ENCODE measurements around the gene GDF2. TPM values are rescaled to one million over a fixed set of nuclear protein-coding genes. Genes with fewer than 3 reads are reported as not detected.

GDF2 gene
- total and polyA plus RNA-seq, 5 donors, result 0.14 to 0.26 (median 0.20) TPM

DNA sequence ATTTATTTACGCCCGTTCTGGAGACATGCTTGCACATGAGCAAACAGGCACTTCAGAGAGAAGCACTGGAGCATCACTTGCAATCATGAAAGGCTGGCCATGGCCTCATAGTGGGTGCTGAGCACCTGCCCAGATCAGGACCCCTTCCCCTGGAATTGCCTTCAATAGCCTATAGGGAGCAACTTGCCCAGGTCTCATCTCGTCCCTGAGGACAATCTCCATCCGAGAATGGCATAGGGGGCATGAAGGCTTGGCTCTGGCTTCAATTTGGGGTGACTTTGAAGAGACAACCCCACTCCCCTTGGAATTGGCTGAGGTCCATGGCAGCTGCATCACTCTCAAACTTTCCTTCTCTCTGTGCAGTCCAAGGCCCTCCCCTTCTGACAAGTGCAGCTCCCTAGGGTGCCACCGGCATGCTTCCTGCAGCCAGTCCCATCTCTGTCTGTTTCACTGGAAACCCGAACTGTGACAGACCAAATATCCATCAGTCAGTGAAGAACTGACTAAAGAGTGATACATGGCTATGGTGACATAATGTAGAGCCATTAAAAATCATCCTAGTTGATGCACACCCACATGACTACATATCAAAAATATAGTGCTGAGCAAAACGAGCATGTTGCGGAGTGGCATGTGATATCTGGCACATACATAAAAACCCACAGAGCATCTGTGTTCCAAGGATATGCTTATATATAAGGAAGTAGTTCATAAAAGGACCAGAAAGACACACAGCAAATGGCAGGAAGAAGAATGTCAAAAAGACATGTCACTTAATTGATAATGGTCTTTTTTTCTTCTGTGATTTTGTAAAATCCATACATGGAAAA lies 12.4 kb downstream of the GDF2 start:
- Histone ChIP-seq H3K27me3 (ENCODE audit: control insufficient read depth, insufficient read depth) (no peaks in the 10 kb centered on the region), H3K9me3 (ENCODE audit: control insufficient read depth, low read length) (no peaks in the 10 kb centered on the region), H3K4me1 (ENCODE audit: control insufficient read depth, insufficient read depth, low read length) (no peaks in the 10 kb centered on the region), H3K4me3 (ENCODE audit: low read length) (no peak overlapping the region), H3K27ac (ENCODE audit: low read length) (no peak overlapping the region)
- ATAC-seq, result no peak
- WGBS, result 76% methylated on average over 8 of the region's 8 CpGs
- DNase-seq, result no peak
- intact Hi-C loops (cut with DNase I), result loop anchor here in 1 of 4 donors (5.0 kb wide), 1 partner anchor 307 kb away; no protein-coding TSS in a partner anchor

DNA sequence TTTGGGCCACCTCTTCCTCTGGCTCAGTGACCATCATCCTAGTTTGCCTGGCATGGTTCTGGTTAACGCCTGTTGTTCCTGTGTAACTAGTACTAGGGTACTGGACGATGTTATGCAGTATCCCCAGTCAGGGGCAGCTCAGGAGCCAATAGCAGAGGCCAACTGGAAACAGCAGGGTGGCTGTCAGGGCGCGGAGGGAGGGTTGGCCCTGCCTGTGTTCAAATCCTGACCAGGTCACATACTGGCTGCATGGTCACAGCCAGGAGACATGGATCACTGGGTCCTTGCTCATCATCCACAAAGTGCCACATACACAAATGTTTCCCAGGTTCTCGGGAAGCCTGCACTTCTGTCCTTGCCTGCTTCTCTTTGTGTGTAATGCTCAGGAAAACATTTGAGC lies 13.7 kb downstream of the GDF2 start:
- WGBS, result 88% methylated on average over 5 of the region's 5 CpGs
- Histone ChIP-seq H3K27me3 (ENCODE audit: control insufficient read depth, insufficient read depth) (no peaks in the 10 kb centered on the region), H3K4me3 (ENCODE audit: low read length) (no peak overlapping the region), H3K4me1 (ENCODE audit: control insufficient read depth, insufficient read depth, low read length) (no peaks in the 10 kb centered on the region), H3K27ac (ENCODE audit: low read length) (no peak overlapping the region), H3K9me3 (ENCODE audit: control insufficient read depth, low read length) (no peaks in the 10 kb centered on the region)
- ATAC-seq, result no peak
- intact Hi-C loops (cut with DNase I), result loop anchor here in 1 of 4 donors (5.0 kb wide), 1 partner anchor 309 kb away; no protein-coding TSS in a partner anchor
- no peak for DNase-seq

DNA sequence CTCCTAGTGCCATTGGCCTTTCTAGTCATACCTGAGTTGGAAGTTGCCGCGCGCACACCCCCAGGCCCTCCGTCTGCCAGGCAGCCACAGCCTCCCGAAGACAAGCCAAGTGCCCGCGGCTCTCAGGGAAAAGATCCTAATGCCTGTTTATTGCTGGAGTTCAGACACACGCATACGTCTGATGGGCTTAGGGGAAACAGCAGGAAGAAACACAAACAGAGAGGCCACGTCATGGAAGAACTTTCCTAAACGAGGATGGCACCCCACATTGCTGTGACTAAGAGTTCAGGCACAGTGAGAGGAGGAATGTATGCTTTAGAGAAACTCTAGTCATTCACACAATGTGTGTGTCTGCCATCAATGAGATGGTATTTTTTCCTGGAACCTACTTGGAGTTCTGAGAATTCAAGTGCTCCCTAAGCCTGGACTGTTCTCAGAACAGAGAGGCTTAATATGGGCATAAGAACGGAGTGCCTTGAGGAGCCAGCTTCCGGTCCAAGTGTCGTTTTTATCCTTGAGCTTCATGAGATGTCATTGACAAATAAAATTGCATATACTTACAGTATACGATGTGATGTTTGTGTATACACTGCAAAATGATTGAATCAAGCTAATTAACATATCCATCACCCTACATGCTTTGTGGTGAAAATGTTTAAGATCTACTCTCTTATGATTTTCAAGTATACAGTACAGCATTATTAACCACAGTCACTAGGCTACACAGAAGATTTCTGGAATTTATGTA lies 14.3 kb downstream of the GDF2 start:
- intact Hi-C loops (cut with DNase I), result loop anchor here in 1 of 4 donors (5.0 kb wide), 1 partner anchor 309 kb away; no protein-coding TSS in a partner anchor
- Histone ChIP-seq H3K9me3 (ENCODE audit: control insufficient read depth, low read length) (no peaks in the 10 kb centered on the region), H3K27me3 (ENCODE audit: control insufficient read depth, insufficient read depth) (no peaks in the 10 kb centered on the region), H3K4me1 (ENCODE audit: control insufficient read depth, insufficient read depth, low read length) (no peaks in the 10 kb centered on the region), H3K27ac (ENCODE audit: low read length) (no peak overlapping the region), H3K4me3 (ENCODE audit: low read length) (no peak overlapping the region)
- ATAC-seq (no peak), DNase-seq (no peak)
- 76% methylated on average over 15 of the region's 15 CpGs for WGBS

DNA sequence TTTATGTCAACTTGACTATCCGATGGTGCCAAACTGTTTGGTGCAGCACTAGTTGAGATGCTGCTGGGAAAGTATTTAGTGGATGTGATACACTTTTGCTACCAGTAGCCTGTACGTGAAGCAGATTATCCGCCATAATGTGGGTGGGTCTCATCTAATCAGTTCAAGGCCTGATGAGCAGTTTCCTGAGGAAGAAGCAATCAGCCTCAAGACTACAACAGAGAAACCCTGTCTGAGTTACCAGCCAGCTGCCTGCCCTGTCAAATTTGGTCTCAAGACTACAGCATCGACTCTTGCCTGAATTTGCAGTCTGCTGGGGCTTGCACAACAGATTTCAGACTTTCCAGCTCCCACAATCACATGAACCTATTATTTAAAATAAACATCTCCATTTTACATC lies 15.1 kb downstream of the GDF2 start:
- intact Hi-C loops (cut with DNase I), result loop anchor here in 1 of 4 donors (5.0 kb wide), 1 partner anchor 310 kb away; no protein-coding TSS in a partner anchor
- no peaks in the 10 kb centered on the region for H3K27me3 ChIP-seq (ENCODE audit: control insufficient read depth, insufficient read depth)
- 67% methylated on average over 4 of the region's 4 CpGs for WGBS
- no peak overlapping the region for H3K4me3 ChIP-seq (ENCODE audit: low read length)
- no peaks in the 10 kb centered on the region for H3K9me3 ChIP-seq (ENCODE audit: control insufficient read depth, low read length)
- DNase-seq, result no peak
- no peak for ATAC-seq
- H3K4me1 ChIP-seq (ENCODE audit: control insufficient read depth, insufficient read depth, low read length), result no peaks in the 10 kb centered on the region
- no peak overlapping the region for H3K27ac ChIP-seq (ENCODE audit: low read length)

DNA sequence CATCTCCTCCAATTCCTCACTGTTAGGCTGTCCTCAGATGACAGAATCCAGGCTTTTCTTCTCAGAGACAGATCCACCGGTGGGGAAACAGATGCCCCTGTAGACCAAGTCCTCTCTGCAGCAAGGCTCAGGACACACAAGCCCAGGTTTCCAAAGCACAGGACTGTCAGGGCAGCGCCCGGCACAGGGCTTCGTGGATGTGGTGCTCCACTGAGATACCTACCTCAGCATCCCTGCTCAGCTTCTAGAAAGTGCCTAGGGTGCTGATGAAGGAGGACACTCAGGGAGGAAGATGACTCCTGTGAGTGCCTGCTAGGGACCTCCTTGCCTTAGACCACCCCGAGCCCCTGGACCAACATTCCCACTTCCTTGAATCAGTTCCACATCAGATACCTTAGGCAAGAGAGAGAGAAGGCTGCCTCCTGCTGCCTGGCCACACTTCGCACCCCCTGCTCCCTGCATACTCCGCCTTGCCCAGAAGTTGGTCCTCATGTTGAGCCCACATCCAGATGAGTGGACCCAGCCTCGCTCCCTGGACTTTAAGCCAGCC lies 17.0 kb downstream of the GDF2 start:
- ATAC-seq, result no peak
- 83% methylated on average over 8 of the region's 8 CpGs for WGBS
- H3K9me3 ChIP-seq (ENCODE audit: control insufficient read depth, low read length), result no peaks in the 10 kb centered on the region

DNA sequence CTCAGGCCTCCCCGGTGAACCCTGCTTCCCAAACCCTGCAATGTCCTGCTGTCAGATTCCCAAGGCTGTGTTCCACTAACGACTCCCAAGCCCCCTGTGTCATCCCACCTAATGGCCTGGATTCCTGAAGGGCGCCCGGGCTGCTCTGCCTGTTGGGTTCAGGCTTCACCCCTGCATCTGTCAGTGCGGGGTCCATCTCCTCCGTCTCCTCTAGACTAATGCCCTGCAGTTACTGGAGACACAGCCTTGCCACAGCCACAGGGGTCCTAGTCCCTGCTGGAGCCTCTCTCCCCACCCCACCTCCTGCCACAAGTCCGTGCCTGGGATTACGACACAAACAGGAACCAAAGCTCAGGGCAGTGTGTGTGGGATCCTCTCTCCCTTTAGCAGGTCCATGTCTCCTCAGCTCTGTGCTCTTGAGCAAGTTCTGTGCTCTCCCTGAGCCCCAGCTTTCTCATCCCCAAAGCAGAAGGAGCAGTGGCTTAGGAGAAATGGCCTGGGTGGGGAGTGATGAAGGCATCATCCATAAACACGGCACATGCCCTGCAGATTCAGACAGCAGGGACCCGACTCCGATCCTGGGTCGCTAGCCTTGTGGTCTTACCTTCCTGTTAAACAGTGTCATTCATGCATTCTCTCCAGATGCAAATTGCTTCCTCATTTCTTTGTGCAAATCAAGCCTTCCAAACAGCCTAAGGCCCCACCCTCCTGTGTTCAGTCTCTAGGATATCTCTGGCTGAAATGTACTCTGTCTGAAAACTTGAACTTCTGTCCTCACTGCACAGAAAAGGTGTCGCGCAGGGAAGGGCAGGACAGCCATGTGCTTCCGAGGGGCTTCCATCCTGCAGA lies 17.7 kb downstream of the GDF2 start:
- intact Hi-C loops (cut with DNase I), result loop anchor here in 1 of 4 donors (5.0 kb wide), 1 partner anchor 313 kb away; no protein-coding TSS in a partner anchor
- WGBS, result 78% methylated on average over 15 of the region's 15 CpGs
- no peaks in the 10 kb centered on the region for H3K4me1 ChIP-seq (ENCODE audit: control insufficient read depth, insufficient read depth, low read length)
- no peaks in the 10 kb centered on the region for H3K27me3 ChIP-seq (ENCODE audit: control insufficient read depth, insufficient read depth)
- H3K4me3 ChIP-seq (ENCODE audit: low read length), result no peak overlapping the region
- ATAC-seq (peak; percentile 18 to 22), DNase-seq (no peak)
- no peak overlapping the region for H3K27ac ChIP-seq (ENCODE audit: low read length)
- no peaks in the 10 kb centered on the region for H3K9me3 ChIP-seq (ENCODE audit: control insufficient read depth, low read length)

More for the DNA sequence above, 17.0 kb downstream of the GDF2 start:
- no peak for DNase-seq
- H3K4me1 ChIP-seq (ENCODE audit: control insufficient read depth, insufficient read depth, low read length), result no peaks in the 10 kb centered on the region
- no peak overlapping the region for H3K27ac ChIP-seq (ENCODE audit: low read length)
- no peaks in the 10 kb centered on the region for H3K27me3 ChIP-seq (ENCODE audit: control insufficient read depth, insufficient read depth)
- intact Hi-C loops (cut with DNase I), result loop anchor here in 1 of 4 donors (5.0 kb wide), 1 partner anchor 312 kb away; no protein-coding TSS in a partner anchor
- H3K4me3 ChIP-seq (ENCODE audit: low read length), result no peak overlapping the region

DNA sequence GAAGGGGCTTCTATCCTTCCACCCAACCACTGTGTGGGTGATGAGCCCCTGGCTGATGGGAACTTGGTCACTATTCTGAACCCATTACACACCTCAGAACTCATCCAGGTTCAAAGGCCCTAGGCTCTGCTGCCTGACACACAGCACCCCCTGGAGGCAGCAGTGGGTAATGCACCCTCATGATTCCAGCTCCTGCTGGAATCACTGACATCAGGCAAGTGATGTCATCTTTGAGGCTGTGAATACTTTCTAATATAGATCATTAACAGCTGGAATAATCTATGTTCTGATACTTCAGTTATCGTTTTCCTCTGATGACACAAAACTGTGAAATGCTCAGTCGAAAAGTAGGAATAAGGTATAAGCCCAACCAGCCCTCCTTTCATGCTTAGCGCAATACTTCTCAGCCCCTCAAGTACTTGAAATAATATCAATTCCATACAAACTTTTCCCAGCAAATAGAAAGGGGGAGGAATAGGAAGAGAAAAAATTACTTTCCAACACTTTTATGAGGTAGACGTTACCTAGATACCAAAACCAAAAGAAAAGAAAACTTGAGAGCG lies 18.4 kb downstream of the GDF2 start:
- no peaks in the 10 kb centered on the region for H3K9me3 ChIP-seq (ENCODE audit: control insufficient read depth, low read length)
- 64% methylated on average over 5 of the region's 5 CpGs for whole genome bisulfite sequencing
- peak; percentile 58 to 69 for ATAC-seq
- no peaks in the 10 kb centered on the region for H3K4me1 ChIP-seq (ENCODE audit: control insufficient read depth, insufficient read depth, low read length)
- H3K27me3 ChIP-seq (ENCODE audit: control insufficient read depth, insufficient read depth), result no peaks in the 10 kb centered on the region
- intact Hi-C loops (cut with DNase I), result no loop called here
- H3K27ac ChIP-seq (ENCODE audit: low read length), result no peak overlapping the region
- DNase-seq, result peak in 2 of 3 donors; percentile 44 to 83
- no peak overlapping the region for H3K4me3 ChIP-seq (ENCODE audit: low read length)

DNA sequence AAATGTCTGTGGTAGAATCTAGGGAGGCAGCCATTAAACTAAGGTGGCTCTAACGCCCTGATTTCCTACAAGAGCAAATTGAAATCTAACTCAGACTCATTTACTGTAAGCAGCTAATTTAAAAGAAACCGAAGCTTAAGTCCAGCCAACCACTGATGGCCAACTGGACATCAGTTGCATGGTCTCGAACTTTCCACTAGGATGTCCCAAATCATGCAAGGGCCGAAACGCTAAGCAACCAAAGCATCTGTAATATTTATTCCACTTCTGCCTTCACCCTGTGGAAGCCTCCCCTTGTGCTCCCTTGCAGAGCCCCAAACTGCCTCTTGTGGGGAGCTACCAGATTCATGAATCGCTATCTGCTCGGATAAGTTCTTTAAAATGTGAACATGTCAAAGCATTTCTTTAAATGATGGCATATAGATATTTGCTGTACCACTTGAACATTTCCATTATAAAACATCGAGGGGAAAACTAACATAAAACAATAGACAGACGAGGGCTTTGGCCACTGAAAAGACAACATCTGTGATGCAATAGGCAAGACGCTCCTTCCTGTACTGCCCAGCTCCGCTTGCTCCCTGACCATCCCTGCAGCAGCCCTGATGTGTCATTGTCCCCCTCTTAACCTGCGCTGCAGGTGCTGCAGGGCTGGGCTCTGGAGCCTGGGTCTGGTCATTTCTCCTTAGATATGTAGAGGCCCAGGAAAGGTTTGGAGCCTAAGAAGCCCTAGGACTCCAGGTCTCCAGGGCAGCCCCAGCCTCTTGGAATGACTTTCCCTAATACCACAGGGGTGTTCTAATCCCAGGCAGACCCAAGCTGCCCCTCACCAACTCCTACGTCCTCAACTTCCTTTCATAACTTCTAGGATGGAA lies 23.0 kb downstream of the GDF2 start:
- no peak for DNase-seq
- intact Hi-C loops (cut with DNase I), result no loop called here
- 86% methylated on average over 13 of the region's 13 CpGs for WGBS

DNA sequence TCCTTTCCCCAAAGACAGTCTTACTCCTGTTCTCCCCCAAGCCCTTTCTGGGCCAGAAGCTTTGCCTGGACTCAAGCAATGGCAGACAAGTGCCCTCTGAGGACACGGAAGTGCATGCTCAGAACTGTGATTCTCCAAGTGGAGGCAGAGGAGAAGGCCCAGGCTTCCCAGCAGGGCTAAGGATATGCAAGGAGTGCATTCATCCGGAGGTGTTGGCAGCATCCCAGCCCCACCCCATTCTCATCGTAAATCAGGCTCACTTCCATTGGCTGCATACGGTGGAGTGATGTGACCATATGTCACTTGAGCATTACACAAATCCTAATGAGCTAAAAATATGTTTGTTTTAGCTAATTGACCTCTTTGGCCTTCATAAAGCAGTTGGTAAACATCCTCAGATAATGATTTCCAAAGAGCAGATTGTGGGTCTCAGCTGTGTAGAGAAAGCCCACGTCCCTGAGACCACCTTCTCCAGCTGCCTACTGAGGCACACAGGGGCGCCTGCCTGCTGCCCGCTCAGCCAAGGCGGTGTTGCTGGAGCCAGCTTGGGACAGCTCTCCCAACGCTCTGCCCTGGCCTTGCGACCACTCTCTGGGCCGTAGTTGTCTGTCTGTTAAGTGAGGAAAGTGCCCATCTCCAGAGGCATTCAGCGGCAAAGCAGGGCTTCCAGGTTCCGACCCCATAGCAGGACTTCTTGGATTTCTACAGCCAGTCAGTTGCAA lies 24.5 kb downstream of the GDF2 start:
- Histone ChIP-seq H3K4me1 (ENCODE audit: control insufficient read depth, insufficient read depth, low read length) (no peaks in the 10 kb centered on the region), H3K27me3 (ENCODE audit: control insufficient read depth, insufficient read depth) (no peaks in the 10 kb centered on the region), H3K27ac (ENCODE audit: low read length) (no peak overlapping the region), H3K4me3 (ENCODE audit: low read length) (no peak overlapping the region), H3K9me3 (ENCODE audit: control insufficient read depth, low read length) (no peaks in the 10 kb centered on the region)
- 76% methylated on average over 13 of the region's 13 CpGs for WGBS
- intact Hi-C loops (cut with DNase I), result no loop called here
- ATAC-seq, result no peak
- DNase-seq, result no peak

More for the DNA sequence above, 23.0 kb downstream of the GDF2 start:
- H3K27ac ChIP-seq (ENCODE audit: low read length), result no peak overlapping the region
- H3K9me3 ChIP-seq (ENCODE audit: control insufficient read depth, low read length), result no peaks in the 10 kb centered on the region
- H3K4me3 ChIP-seq (ENCODE audit: low read length), result no peak overlapping the region
- ATAC-seq, result no peak
- H3K27me3 ChIP-seq (ENCODE audit: control insufficient read depth, insufficient read depth), result no peaks in the 10 kb centered on the region
- no peaks in the 10 kb centered on the region for H3K4me1 ChIP-seq (ENCODE audit: control insufficient read depth, insufficient read depth, low read length)

All from right cardiac atrium (tissue), 5 donors.